Vagina (tissue), 2 donors: ENCODE measurements around the gene GABARAPL1.

Source experiments
- POLR2A ChIP-seq, 2 donors: fragments of 450-650 bp; IDR thresholded peaks; one replicate each; pipeline ENCODE4 v1.6.1; 2017; ENCODE audit warnings: antibody characterized with exemption in 2 of 2, mild to moderate bottlenecking in 2 of 2, moderate library complexity in 2 of 2
- TF ChIP-seq, protein P1 (sequence below), 3 experiments: fragments of 450-650 bp in 2 of 3; fragments of 200-600 bp in 1 of 3; sonication (generic) in 1 of 3; IDR thresholded peaks; one replicate each; pipeline ENCODE4 v1.5.1; 2017 to 2019; ENCODE audit warnings: antibody characterized with exemption in 3 of 3, mild to moderate bottlenecking in 2 of 3, moderate library complexity in 2 of 3

DNA sequence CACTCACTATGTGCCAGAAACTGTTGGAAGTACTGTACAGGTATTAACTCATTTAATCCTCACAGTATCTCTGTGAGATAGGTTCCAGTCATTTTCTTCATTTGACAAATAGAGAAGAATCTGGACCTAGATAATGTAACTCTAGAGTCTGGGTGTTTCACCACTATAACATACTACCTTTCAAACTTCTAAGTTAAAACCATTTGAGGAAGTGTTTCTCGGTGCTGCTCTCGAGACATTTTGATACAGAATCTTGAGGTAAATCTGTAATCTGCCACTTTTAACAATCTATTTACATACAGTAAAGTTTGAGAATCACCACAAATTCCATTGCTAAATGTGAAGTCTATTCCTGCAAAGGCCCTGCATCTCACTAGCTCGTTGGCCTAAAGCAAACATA lies 49.6 kb upstream of the GABARAPL1 start:
- TF ChIP-seq, protein P1, sequence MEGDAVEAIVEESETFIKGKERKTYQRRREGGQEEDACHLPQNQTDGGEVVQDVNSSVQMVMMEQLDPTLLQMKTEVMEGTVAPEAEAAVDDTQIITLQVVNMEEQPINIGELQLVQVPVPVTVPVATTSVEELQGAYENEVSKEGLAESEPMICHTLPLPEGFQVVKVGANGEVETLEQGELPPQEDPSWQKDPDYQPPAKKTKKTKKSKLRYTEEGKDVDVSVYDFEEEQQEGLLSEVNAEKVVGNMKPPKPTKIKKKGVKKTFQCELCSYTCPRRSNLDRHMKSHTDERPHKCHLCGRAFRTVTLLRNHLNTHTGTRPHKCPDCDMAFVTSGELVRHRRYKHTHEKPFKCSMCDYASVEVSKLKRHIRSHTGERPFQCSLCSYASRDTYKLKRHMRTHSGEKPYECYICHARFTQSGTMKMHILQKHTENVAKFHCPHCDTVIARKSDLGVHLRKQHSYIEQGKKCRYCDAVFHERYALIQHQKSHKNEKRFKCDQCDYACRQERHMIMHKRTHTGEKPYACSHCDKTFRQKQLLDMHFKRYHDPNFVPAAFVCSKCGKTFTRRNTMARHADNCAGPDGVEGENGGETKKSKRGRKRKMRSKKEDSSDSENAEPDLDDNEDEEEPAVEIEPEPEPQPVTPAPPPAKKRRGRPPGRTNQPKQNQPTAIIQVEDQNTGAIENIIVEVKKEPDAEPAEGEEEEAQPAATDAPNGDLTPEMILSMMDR (IDR thresholded peaks at IDR 0.05), result no peak
- TF ChIP-seq POLR2A (IDR thresholded peaks at IDR 0.05), result no peak
